WTC11 (cell line): ENCODE measurements around the gene COL4A2.

Experiments
- GTF2I ChIP-seq: fragments of 250-450 bp; sonication (Bioruptor Pico); conservative IDR thresholded peaks from 2 replicates; pipeline ENCODE4 v1.4.0; 2021; ENCODE audit warnings: mild to moderate bottlenecking
- MXD4 ChIP-seq: fragments of 250-450 bp; sonication (Bioruptor Pico); IDR thresholded peaks from 2 replicates; pipeline ENCODE4 v1.8.0; 2021; ENCODE audit warnings: mild to moderate bottlenecking, moderate library complexity, borderline replicate concordance
- TEAD4 ChIP-seq: sonication (generic); formaldehyde crosslinking; IDR thresholded peaks from 2 replicates; pipeline ENCODE4 v1.8.0; 2022; ENCODE audit warnings: mild to moderate bottlenecking, missing genetic modification reagents

DNA sequence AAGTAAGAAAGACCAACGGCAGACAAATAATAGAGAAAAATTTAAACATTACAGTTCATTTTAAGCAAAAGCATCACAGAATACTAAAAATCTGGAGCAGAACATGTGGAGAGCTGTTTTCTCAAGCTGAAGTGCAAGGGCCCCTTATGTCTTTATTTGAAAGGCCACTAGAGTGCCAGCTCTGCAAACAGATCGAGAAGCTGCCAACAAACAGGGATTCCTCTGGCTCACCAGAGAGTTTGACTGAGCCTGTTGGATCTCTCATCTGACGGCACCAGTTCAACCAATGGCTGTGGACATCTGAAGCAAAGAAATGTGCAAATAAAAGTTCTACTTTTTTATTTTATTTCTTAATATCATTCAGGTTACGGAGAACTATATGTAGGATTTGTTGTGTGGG lies 119.7 kb downstream of the COL4A2 start:
- no peak for TF ChIP-seq MXD4 (CRISPR knock-in tag)
- no peak for TF ChIP-seq GTF2I (CRISPR knock-in tag)
- no peak for TF ChIP-seq TEAD4
